DOHH2 (cell line): ENCODE measurements around the gene RNU7-1.

Source experiments
- H3F3A ChIP-seq: fragments of 200-600 bp; sonication (generic), shearing (Covaris generic); 2 replicates; pipeline ENCODE4 v1.6.0; 2016; ENCODE audit warnings: antibody characterized with exemption, mild to moderate bottlenecking; ENCODE audit not compliant: control insufficient read depth, insufficient read depth
- H3K27ac ChIP-seq: fragments of 200-600 bp; sonication (generic); 2 replicates; pipeline ENCODE4 v1.5.1; 2014; ENCODE audit warnings: low read depth, mild to moderate bottlenecking, low read length, moderate library complexity
- H3K27me3 ChIP-seq: fragments of 200-600 bp; sonication (generic); 2 replicates; pipeline ENCODE4 v1.6.1; 2014; ENCODE audit warnings: mild to moderate bottlenecking, low read length, mixed read lengths; ENCODE audit not compliant: control insufficient read depth
- H3K36me3 ChIP-seq: fragments of 200-600 bp; sonication (generic); 2 replicates; pipeline ENCODE4 v1.6.1; 2014; ENCODE audit warnings: mild to moderate bottlenecking, low read length, moderate library complexity, mixed read lengths; ENCODE audit not compliant: control insufficient read depth
- H3K4me1 ChIP-seq: fragments of 200-600 bp; sonication (generic); 2 replicates; pipeline ENCODE4 v1.6.1; 2014; ENCODE audit warnings: mild to moderate bottlenecking, low read length, mixed read lengths; ENCODE audit not compliant: control insufficient read depth
- H3K4me2 ChIP-seq: fragments of 200-600 bp; sonication (generic); 2 replicates; pipeline ENCODE4 v1.6.0; 2014; ENCODE audit warnings: mild to moderate bottlenecking, low read length, moderate library complexity
- H3K4me3 ChIP-seq: fragments of 200-600 bp; sonication (generic); 2 replicates; pipeline ENCODE4 v1.5.1; 2014; ENCODE audit warnings: mild to moderate bottlenecking, low read length, mixed read lengths
- H3K79me2 ChIP-seq: fragments of 200-600 bp; sonication (generic); 2 replicates; pipeline ENCODE4 v1.6.1; 2014; ENCODE audit warnings: mild to moderate bottlenecking, low read length, mixed read lengths; ENCODE audit not compliant: control insufficient read depth
- H3K9me2 ChIP-seq: fragments of 200-600 bp; sonication (generic); replicated peaks from 2 replicates; pipeline ENCODE4 v1.6.1; 2014; ENCODE audit warnings: mild to moderate bottlenecking, low read length, mixed read lengths; ENCODE audit not compliant: control insufficient read depth
- H3K9me3 ChIP-seq: fragments of 200-600 bp; sonication (generic); 2 replicates; pipeline ENCODE4 v1.6.1; 2014; ENCODE audit warnings: antibody characterized with exemption, low read length, mixed read lengths; ENCODE audit not compliant: control insufficient read depth, insufficient read depth
- H4K20me1 ChIP-seq: fragments of 200-600 bp; sonication (generic); 2 replicates; pipeline ENCODE4 v1.6.0; 2014; ENCODE audit warnings: low read depth, mild to moderate bottlenecking, antibody characterized with exemption, low read length, moderate library complexity; ENCODE audit not compliant: control insufficient read depth, insufficient read depth
- CTCF ChIP-seq: fragments of 200-600 bp; sonication (generic); IDR thresholded peaks from one replicate; pipeline ENCODE4 v1.5.1; 2014; ENCODE audit warnings: antibody characterized with exemption, mild to moderate bottlenecking, low read depth, low read length; ENCODE audit not compliant: poor library complexity, severe bottlenecking
- EZH2phosphoT487 ChIP-seq: fragments of 200-600 bp; sonication (generic); IDR thresholded peaks from 2 replicates; pipeline ENCODE4 v1.6.1; 2017; ENCODE audit warnings: borderline replicate concordance, mild to moderate bottlenecking, antibody characterized with exemption, low read length, moderate library complexity, mixed read lengths

The RNU7-1 gene

DNA sequence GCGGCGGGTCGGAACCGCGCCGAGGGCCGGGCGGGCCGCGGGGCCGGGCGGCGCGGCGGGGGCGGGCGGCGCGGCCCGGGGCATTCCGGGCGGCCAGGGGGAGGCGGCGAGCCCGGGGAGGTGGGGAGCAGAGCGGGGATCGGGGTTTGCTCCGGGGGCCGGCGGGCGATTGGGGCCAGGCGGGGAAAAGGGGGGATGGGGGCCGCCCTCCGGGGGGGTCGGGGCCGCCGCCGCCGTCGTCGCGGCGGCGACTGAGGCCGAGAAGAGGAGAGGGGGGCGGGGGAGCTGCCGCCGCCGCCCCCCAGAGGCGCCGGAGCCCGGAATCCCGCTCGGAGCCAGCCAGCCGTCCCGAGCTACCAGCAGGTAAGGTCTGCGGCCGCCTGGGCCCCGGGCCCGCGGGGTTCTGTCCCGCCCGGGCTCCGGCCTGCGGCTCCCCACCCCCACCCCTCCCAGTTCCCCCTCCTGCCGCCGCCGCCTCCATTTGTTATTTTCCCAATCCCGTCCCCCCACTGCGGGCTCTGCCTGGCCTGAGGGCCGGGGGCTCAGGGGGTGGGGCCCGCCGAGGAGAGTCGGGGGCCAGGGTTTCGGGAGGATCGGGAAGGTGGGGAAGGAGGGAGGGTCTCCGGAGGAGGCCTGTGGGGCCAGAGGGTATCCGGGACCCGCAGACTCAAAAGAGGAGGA lies 15.5 kb upstream of the RNU7-1 start:
- Histone ChIP-seq H3K4me1 (peaks cover 25% of the 10 kb centered on the region), H4K20me1 (no peaks in the 10 kb centered on the region), H3K36me3 (no peaks in the 10 kb centered on the region), H3K79me2 (no peaks in the 10 kb centered on the region), H3K4me3 (peak overlapping the region; percentile 32; the same call in 1 of the 2 replicates), H3F3A (peaks cover 5% of the 10 kb centered on the region; the same call in 1 of the 2 replicates), H3K27me3 (peaks cover 52% of the 10 kb centered on the region), H3K9me2 (no peaks in the 10 kb centered on the region), H3K27ac (no peak overlapping the region), H3K4me2 (peak overlapping the region; percentile 25), H3K9me3 (no peaks in the 10 kb centered on the region)
- TF ChIP-seq CTCF (no peak), EZH2phosphoT487 (peak; percentile 93; the same call in 1 of the 2 replicates)

DNA sequence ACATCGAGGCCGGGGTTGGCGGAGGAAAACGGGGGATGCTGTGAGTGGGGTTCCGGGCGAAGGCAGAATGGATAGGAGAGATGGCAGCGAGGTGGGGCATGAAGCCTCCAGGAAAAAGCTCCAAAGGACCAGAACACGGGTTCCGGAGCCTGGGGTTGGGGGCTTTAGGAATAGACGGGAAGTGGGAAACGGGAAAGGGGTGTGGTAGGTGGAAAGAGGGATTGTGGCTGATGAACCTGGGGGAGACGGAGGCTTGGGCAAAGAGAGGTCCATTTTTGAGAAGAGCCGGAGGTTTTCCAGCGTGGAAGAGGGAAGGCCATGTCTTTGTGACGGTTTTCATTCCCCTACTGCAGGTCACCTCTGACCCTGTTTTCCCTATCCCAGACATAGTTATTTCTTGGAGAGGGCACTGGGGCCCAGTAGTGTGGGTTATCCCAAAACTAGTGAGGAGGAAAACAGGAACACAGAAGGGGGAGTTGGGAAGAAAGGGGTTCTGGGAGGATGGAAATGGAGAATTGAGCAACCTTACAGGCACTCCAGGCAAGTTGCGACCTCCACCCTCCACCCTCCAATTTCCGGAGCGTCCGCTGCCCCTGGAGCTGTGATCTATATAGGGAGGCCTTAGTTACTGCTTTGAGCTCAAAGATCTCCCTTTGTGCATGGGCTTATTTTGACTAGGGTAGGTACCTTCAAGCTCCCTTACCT lies 14.8 kb upstream of the RNU7-1 start:
- Histone ChIP-seq H4K20me1 (no peaks in the 10 kb centered on the region), H3K9me3 (no peaks in the 10 kb centered on the region), H3K9me2 (no peaks in the 10 kb centered on the region), H3K4me2 (peak overlapping the region; percentile 25), H3F3A (peaks cover 5% of the 10 kb centered on the region; the same call in 1 of the 2 replicates), H3K27me3 (peaks cover 52% of the 10 kb centered on the region), H3K36me3 (peaks cover 2% of the 10 kb centered on the region; the same call in 1 of the 2 replicates), H3K4me1 (peaks cover 18% of the 10 kb centered on the region), H3K27ac (no peak overlapping the region), H3K4me3 (peak overlapping the region; percentile 32; the same call in 1 of the 2 replicates), H3K79me2 (no peaks in the 10 kb centered on the region)
- TF ChIP-seq EZH2phosphoT487 (no peak), CTCF (no peak)

DNA sequence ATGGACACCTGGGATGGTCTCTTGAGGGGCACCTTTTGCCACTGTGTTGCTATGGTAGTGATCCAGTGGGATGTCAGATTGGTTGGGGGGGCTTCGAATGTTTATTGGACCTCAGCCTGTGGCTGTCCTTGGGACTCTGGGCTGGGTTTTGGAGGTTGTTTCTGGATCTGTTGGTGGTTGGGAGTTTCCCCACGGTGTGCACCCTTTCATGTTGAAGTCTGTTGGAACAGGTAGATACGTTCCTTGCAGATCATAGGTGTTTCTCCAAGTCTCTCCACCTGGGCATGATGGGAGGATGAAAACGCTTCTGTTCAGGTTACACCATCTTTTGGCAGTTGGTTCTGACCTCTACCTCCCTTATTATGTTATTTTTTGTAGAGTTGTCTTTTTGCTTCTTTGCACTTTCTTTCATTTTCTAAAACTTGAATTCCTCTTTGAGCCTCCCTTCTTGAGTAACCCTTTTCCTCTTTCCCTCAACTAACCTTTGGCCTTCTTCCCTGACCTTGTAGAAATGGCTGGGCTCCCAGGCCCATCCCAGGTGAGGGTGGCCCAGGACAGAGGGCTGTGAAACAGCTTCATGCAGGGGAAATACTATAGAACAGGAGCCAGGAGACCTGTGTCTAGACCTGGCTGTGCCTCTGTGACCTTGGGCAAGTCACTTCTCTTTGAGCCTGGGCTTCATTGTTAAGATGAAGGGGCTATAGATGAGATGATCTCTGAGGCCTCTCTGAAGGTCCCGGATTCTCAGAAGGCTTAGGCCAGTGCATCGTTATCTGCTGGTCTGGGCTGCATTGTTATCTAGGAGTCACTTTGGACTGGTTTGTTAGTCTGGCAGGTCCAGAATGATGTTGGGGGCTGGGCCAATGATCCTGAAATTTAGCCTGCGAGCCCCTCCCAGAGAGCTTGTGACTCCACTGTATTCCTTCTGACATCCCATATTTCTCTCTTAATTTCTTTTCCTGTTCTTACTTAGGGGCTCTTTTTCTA lies 13.9 kb upstream of the RNU7-1 start:
- no peak overlapping the region for H3K27ac ChIP-seq
- H3K4me1 ChIP-seq, result peaks cover 9% of the 10 kb centered on the region
- peaks cover 5% of the 10 kb centered on the region; the same call in 1 of the 2 replicates for H3F3A ChIP-seq
- H3K36me3 ChIP-seq, result peaks cover 2% of the 10 kb centered on the region; the same call in 1 of the 2 replicates
- peaks cover 50% of the 10 kb centered on the region for H3K27me3 ChIP-seq
- TF ChIP-seq EZH2phosphoT487 (no peak), CTCF (no peak)
- no peak overlapping the region for H3K4me2 ChIP-seq
- H3K9me3 ChIP-seq, result no peaks in the 10 kb centered on the region
- H4K20me1 ChIP-seq, result no peaks in the 10 kb centered on the region
- H3K4me3 ChIP-seq, result no peak overlapping the region
- H3K9me2 ChIP-seq, result no peaks in the 10 kb centered on the region
- H3K79me2 ChIP-seq, result no peaks in the 10 kb centered on the region
